ENCODE data around the gene DHRS2. TPM values are rescaled to one million over a fixed set of nuclear protein-coding genes. Genes with fewer than 3 reads are reported as not detected.
"Not testable (repeated sequence)": the region's sequence is repeated elsewhere in the genome, so short reads cannot be mapped to it uniquely, and the experiment has no call there.

The DHRS2 gene
- 0.09 TPM for total RNA-seq
- under 1 TPM in 6 of 8 donors, not detected in 2; 0.05 to 0.23 (median 0.12) TPM for polyA plus RNA-seq (ENCODE audit: insufficient read depth in 1 of 8, insufficient read length in 8 of 8, low replicate concordance in 1 of 8)
- long read RNA-seq, donor 1 = 0 reads
- long read RNA-seq, donor 2 = 0 reads
- long read RNA-seq, donor 3 = 0 reads
- long read RNA-seq, donor 4 = 0 reads
- long read RNA-seq, donor 5 = 0 reads
- long read RNA-seq, donor 6 = 0 reads
- long read RNA-seq, donor 7, partial matches to known transcripts = 0 of 2 reads
- long read RNA-seq, donor 7, other reads (novel, unspliced or antisense) = 0 of 2 reads
- long read RNA-seq, donor 8 = 0 reads
- long read RNA-seq, donor 9 = 0 reads
- long read RNA-seq, donor 10 = 0 reads
- long read RNA-seq, donor 11 = 0 reads

- DNase-seq = no peak
- no peaks in the 10 kb centered on the region for H3K36me3 ChIP-seq (ENCODE audit: control insufficient read depth, insufficient read depth, low read length)
- H3K27me3 ChIP-seq (ENCODE audit: control insufficient read depth, insufficient read depth, low read length) = peaks cover 2% of the 10 kb centered on the region
- WGBS (ENCODE audit: insufficient coverage) = 90% methylated on average over 22 of the region's 23 CpGs
- no peak within 1 kb of the TSS for H3K27ac ChIP-seq (ENCODE audit: low read length)
- H3K9me3 ChIP-seq (replicated peaks; ENCODE audit: control insufficient read depth, low read depth, low read length) = no peaks in the 10 kb centered on the region
- H3K4me1 ChIP-seq (ENCODE audit: control insufficient read depth, insufficient read depth, low read length) = peaks cover 32% of the 10 kb centered on the region
- H3K4me3 ChIP-seq (ENCODE audit: low read length) = no peak within 1 kb of the TSS
Measured at GRCh38 chr14:23636317-23637211, at the start of gene DHRS2. TSS of gene DHRS2 (plus strand) at chr14:23636364. CDS start at chr14:23638865, 2,501 bp downstream.

- WGBS (ENCODE audit: insufficient coverage) = no CpG with 5 or more reads among the region's 5 CpGs
- Histone ChIP-seq H3K27ac (ENCODE audit: low read length) (no peak overlapping the region), H3K4me1 (ENCODE audit: control insufficient read depth, insufficient read depth, low read length) (peaks cover 5% of the 10 kb centered on the region), H3K9me3 (replicated peaks; ENCODE audit: control insufficient read depth, low read depth, low read length) (no peaks in the 10 kb centered on the region), H3K36me3 (ENCODE audit: control insufficient read depth, insufficient read depth, low read length) (no peaks in the 10 kb centered on the region), H3K4me3 (ENCODE audit: low read length) (no peak overlapping the region), H3K27me3 (ENCODE audit: control insufficient read depth, insufficient read depth, low read length) (no peaks in the 10 kb centered on the region)
- DNase-seq = peak; percentile 92
Measured at GRCh38 chr14:23588884-23589598, 47.1 kb upstream of the DHRS2 start.

GRCh38 chr14:23589606-23590005 is 46.6 kb upstream of the DHRS2 start:
- Histone ChIP-seq H3K27ac (ENCODE audit: low read length) (no peak overlapping the region), H3K4me1 (ENCODE audit: control insufficient read depth, insufficient read depth, low read length) (peaks cover 5% of the 10 kb centered on the region), H3K27me3 (ENCODE audit: control insufficient read depth, insufficient read depth, low read length) (no peaks in the 10 kb centered on the region), H3K36me3 (ENCODE audit: control insufficient read depth, insufficient read depth, low read length) (no peaks in the 10 kb centered on the region), H3K4me3 (ENCODE audit: low read length) (no peak overlapping the region), H3K9me3 (replicated peaks; ENCODE audit: control insufficient read depth, low read depth, low read length) (no peaks in the 10 kb centered on the region)
- 82% methylated on average over 1 of the region's 2 CpGs for WGBS (ENCODE audit: insufficient coverage)
- no peak for DNase-seq

GRCh38 chr14:23590198-23590597 is 46.0 kb upstream of the DHRS2 start:
- Histone ChIP-seq H3K9me3 (replicated peaks; ENCODE audit: control insufficient read depth, low read depth, low read length) (no peaks in the 10 kb centered on the region), H3K27me3 (ENCODE audit: control insufficient read depth, insufficient read depth, low read length) (no peaks in the 10 kb centered on the region), H3K4me1 (ENCODE audit: control insufficient read depth, insufficient read depth, low read length) (peaks cover 5% of the 10 kb centered on the region), H3K27ac (ENCODE audit: low read length) (no peak overlapping the region), H3K4me3 (ENCODE audit: low read length) (no peak overlapping the region), H3K36me3 (ENCODE audit: control insufficient read depth, insufficient read depth, low read length) (no peaks in the 10 kb centered on the region)
- DNase-seq = no peak
- no CpG with 5 or more reads among the region's 4 CpGs for WGBS (ENCODE audit: insufficient coverage)

GRCh38 chr14:23594191-23594590 is 42.0 kb upstream of the DHRS2 start:
- not testable (repeated sequence) for H3K27ac ChIP-seq (ENCODE audit: low read length); H3K4me3 ChIP-seq (ENCODE audit: low read length); H3K36me3 ChIP-seq (ENCODE audit: control insufficient read depth, insufficient read depth, low read length); H3K4me1 ChIP-seq (ENCODE audit: control insufficient read depth, insufficient read depth, low read length); H3K9me3 ChIP-seq (replicated peaks; ENCODE audit: control insufficient read depth, low read depth, low read length); H3K27me3 ChIP-seq (ENCODE audit: control insufficient read depth, insufficient read depth, low read length); DNase-seq
- WGBS (ENCODE audit: insufficient coverage) = no CpG with 5 or more reads among the region's 3 CpGs

GRCh38 chr14:23600322-23600707 is 35.8 kb upstream of the DHRS2 start:
- Histone ChIP-seq H3K4me1 (ENCODE audit: control insufficient read depth, insufficient read depth, low read length) (no peaks in the 10 kb centered on the region), H3K27ac (ENCODE audit: low read length) (no peak overlapping the region), H3K36me3 (ENCODE audit: control insufficient read depth, insufficient read depth, low read length) (no peaks in the 10 kb centered on the region), H3K9me3 (replicated peaks; ENCODE audit: control insufficient read depth, low read depth, low read length) (no peaks in the 10 kb centered on the region), H3K4me3 (ENCODE audit: low read length) (no peak overlapping the region), H3K27me3 (ENCODE audit: control insufficient read depth, insufficient read depth, low read length) (no peaks in the 10 kb centered on the region)
- no CpG with 5 or more reads among the region's 2 CpGs for WGBS (ENCODE audit: insufficient coverage)
- no peak for DNase-seq

GRCh38 chr14:23600806-23601205 is 35.4 kb upstream of the DHRS2 start:
- Histone ChIP-seq H3K9me3 (replicated peaks; ENCODE audit: control insufficient read depth, low read depth, low read length) (no peaks in the 10 kb centered on the region), H3K4me3 (ENCODE audit: low read length) (no peak overlapping the region), H3K27ac (ENCODE audit: low read length) (no peak overlapping the region)

GRCh38 chr14:23601424-23601823 is 34.7 kb upstream of the DHRS2 start:
- Histone ChIP-seq H3K27me3 (ENCODE audit: control insufficient read depth, insufficient read depth, low read length) (no peaks in the 10 kb centered on the region), H3K4me3 (ENCODE audit: low read length) (no peak overlapping the region), H3K27ac (ENCODE audit: low read length) (no peak overlapping the region), H3K9me3 (replicated peaks; ENCODE audit: control insufficient read depth, low read depth, low read length) (no peaks in the 10 kb centered on the region), H3K4me1 (ENCODE audit: control insufficient read depth, insufficient read depth, low read length) (no peaks in the 10 kb centered on the region), H3K36me3 (ENCODE audit: control insufficient read depth, insufficient read depth, low read length) (no peaks in the 10 kb centered on the region)
- DNase-seq = no peak

More at GRCh38 chr14:23600806-23601205, 35.4 kb upstream of the DHRS2 start:
- no peaks in the 10 kb centered on the region for H3K27me3 ChIP-seq (ENCODE audit: control insufficient read depth, insufficient read depth, low read length)
- DNase-seq = no peak
- H3K4me1 ChIP-seq (ENCODE audit: control insufficient read depth, insufficient read depth, low read length) = no peaks in the 10 kb centered on the region
- no peaks in the 10 kb centered on the region for H3K36me3 ChIP-seq (ENCODE audit: control insufficient read depth, insufficient read depth, low read length)
- WGBS (ENCODE audit: insufficient coverage) = 100% methylated on average over 1 of the region's 1 CpG

GRCh38 chr14:23601845-23602180 is 34.4 kb upstream of the DHRS2 start:
- no peaks in the 10 kb centered on the region for H3K9me3 ChIP-seq (replicated peaks; ENCODE audit: control insufficient read depth, low read depth, low read length)
- no peaks in the 10 kb centered on the region for H3K36me3 ChIP-seq (ENCODE audit: control insufficient read depth, insufficient read depth, low read length)
- H3K27ac ChIP-seq (ENCODE audit: low read length) = no peak overlapping the region
- H3K4me1 ChIP-seq (ENCODE audit: control insufficient read depth, insufficient read depth, low read length) = no peaks in the 10 kb centered on the region
- no peak overlapping the region for H3K4me3 ChIP-seq (ENCODE audit: low read length)
- whole genome bisulfite sequencing (ENCODE audit: insufficient coverage) = no CpG with 5 or more reads among the region's 1 CpG
- no peaks in the 10 kb centered on the region for H3K27me3 ChIP-seq (ENCODE audit: control insufficient read depth, insufficient read depth, low read length)
- no peak for DNase-seq
